AG09319 (cell line): ENCODE measurements around the gene PKP3.

ENCODE experiments used
- DNase-seq: peaks from one replicate; pipeline ENCODE4 v3.0.0-alpha.2; 2010; ENCODE audit warnings: low read depth; ENCODE audit errors: extremely low read depth
- TF ChIP-seq, protein P1 (sequence below): IDR thresholded peaks from 2 replicates; pipeline ENCODE4 v1.5.1; 2011; ENCODE audit warnings: low read depth, mild to moderate bottlenecking, inconsistent platforms, low read length, moderate library complexity

Gene PKP3

DNA sequence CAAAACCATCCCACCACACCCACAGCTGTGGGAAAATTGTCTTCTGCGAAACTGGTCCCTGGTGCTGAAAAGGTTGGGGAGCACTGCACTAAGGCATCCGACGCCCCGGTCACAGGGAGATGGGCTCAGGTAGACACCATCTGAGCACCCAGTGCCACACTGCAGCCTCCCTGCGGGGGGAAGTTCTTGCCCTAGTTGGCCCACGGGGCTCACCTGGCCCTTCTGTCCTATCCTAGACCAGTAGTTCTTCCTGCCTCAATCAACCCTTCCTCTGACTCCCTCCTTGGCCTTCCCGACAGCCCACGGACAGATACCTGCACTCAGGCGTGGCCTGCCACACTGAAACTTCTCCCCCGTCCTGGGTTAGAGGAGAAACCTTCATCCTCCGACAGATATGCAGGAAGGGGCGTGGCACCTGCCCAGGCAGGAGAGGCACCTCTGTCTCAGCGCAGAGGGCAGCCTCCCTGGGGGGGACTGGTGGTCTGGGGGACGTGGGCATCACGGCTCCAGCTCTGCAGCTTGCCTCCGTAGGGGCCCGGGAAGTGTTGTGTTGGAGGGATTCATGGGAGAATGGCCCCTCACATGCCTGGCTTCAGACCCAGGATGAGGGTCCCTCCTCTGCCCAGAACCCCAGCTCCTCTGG is 43.3 kb downstream of the PKP3 start:
- no peak for DNase-seq
- TF ChIP-seq, protein P1, sequence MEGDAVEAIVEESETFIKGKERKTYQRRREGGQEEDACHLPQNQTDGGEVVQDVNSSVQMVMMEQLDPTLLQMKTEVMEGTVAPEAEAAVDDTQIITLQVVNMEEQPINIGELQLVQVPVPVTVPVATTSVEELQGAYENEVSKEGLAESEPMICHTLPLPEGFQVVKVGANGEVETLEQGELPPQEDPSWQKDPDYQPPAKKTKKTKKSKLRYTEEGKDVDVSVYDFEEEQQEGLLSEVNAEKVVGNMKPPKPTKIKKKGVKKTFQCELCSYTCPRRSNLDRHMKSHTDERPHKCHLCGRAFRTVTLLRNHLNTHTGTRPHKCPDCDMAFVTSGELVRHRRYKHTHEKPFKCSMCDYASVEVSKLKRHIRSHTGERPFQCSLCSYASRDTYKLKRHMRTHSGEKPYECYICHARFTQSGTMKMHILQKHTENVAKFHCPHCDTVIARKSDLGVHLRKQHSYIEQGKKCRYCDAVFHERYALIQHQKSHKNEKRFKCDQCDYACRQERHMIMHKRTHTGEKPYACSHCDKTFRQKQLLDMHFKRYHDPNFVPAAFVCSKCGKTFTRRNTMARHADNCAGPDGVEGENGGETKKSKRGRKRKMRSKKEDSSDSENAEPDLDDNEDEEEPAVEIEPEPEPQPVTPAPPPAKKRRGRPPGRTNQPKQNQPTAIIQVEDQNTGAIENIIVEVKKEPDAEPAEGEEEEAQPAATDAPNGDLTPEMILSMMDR, result no peak

- DNase-seq, result no peak
- TF ChIP-seq, protein P1, result no peak
These were observed 44.3 kb downstream of the PKP3 start for GRCh38 chr11:438101-438844.

GRCh38 chr11:439315-440064 is 45.5 kb downstream of the PKP3 start:
- no peak for DNase-seq
- TF ChIP-seq, protein P1, result no peak

- DNase-seq, result no peak
- TF ChIP-seq, protein P1, result peak; percentile 16
These were observed 46.3 kb downstream of the PKP3 start for GRCh38 chr11:440065-441042.

DNA sequence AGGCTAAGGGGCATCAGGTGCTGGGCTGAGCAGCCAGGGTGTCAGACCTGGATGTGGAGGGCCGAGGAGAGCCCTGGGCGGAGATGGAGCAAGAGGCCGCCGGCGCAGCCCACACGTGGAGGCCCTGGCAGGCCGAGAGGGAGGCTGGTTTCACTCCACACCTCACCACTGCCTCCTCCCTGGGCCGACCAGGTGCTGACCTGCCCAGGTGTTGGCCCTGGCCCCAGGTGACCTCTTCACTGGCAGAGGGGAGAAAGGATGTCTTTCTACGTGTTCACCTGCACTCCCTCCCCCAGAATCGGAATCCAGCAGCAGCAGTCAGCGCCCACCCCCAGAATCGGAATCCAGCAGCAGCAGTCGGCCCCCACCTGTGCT is 47.0 kb downstream of the PKP3 start:
- no peak for DNase-seq
- TF ChIP-seq, protein P1, result no peak

DNA sequence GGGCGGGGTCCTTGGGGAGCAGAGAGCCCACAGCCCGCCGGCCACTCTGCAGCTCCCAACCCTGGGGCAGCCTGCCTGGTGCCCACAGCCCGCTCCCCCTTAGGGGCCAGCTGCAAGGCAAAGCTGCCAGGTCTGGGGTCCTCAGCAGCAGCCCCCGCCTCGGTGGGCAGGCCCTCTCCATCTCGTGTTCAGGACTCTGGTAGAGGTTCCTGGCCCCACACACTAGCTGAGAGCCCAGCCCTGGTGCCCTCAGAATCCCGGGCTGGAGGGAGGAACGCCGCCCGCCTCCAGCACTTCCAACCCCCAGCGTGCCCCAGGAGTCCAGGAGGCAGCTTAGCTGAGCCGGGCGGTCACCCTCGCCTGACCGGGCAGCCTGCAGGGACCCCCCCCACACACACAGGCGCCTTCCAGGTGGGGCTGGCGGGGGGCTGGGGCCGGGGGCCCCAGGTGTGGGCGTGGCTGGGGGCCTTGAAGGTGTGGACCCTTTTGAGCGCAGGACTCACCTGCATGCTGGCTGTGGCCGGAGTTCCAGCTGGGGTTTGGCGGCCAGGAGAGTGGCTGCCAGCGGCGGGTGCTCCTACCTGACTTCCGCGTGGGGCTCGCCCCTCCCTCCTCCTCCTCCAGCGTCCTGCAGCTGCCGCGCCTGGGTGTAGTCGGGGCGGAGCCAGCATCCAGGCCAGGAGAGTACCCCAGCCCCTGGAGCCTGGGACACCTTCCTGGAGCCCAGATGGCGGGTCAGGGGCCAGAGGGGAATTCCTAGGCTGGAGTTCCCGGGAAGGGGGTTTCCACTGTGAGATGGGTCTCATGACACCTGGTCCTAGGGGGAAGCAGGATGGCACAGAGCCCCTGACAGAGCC is 47.6 kb downstream of the PKP3 start, which contains the start of gene ANO9:
Gene ANO9, minus strand, starts transcription at position 594 of the 857 bp plus-strand sequence. Its CDS starts 85 bp downstream, at position 509.
- TF ChIP-seq, protein P1, result no peak
- no peak for DNase-seq
